Smooth muscle cell (in vitro differentiated cells): ENCODE data around the gene SLAIN1. TPM values are rescaled to one million over a fixed set of nuclear protein-coding genes. Genes with fewer than 3 reads are reported as not detected.

Experiments
- DNase-seq: peaks from one replicate; lab custom pipeline; 2025; ENCODE audit not compliant: unreplicated experiment; lab: John Stamatoyannopoulos, UW
- H2AFZ ChIP-seq: fragments of 200-600 bp; sonication (generic); 2 replicates; pipeline ENCODE4 v1.6.0; 2016; ENCODE audit warnings: antibody characterized with exemption, low read depth, mild to moderate bottlenecking
- H3F3A ChIP-seq: fragments of 200-600 bp; sonication (generic); 2 replicates; pipeline ENCODE4 v1.6.0; 2017; ENCODE audit warnings: antibody characterized with exemption, low read depth
- H3K27ac ChIP-seq: fragments of 200-600 bp; sonication (generic); 2 replicates; pipeline ENCODE4 v1.5.1; 2016; ENCODE audit warnings: low read depth, mild to moderate bottlenecking
- H3K27me3 ChIP-seq: fragments of 200-600 bp; sonication (generic); 2 replicates; pipeline ENCODE4 v1.6.1; 2016; ENCODE audit warnings: low read depth, mild to moderate bottlenecking
- H3K36me3 ChIP-seq: fragments of 200-600 bp; sonication (generic); 2 replicates; pipeline ENCODE4 v1.5.1; 2016; ENCODE audit warnings: low read depth
- H3K4me1 ChIP-seq: fragments of 200-600 bp; sonication (generic); 2 replicates; pipeline ENCODE4 v1.5.1; 2016; ENCODE audit warnings: low read depth
- H3K4me2 ChIP-seq: fragments of 200-600 bp; sonication (generic); 2 replicates; pipeline ENCODE4 v1.6.0; 2016; ENCODE audit warnings: mild to moderate bottlenecking
- H3K4me3 ChIP-seq: fragments of 200-600 bp; sonication (generic); 2 replicates; pipeline ENCODE4 v1.5.1; 2016; ENCODE audit warnings: mild to moderate bottlenecking
- H3K79me2 ChIP-seq: fragments of 200-600 bp; sonication (generic); 2 replicates; pipeline ENCODE4 v1.6.0; 2016; ENCODE audit warnings: low read depth, mild to moderate bottlenecking
- H3K9ac ChIP-seq: fragments of 200-600 bp; sonication (generic); 2 replicates; pipeline ENCODE4 v1.6.0; 2016; ENCODE audit warnings: low read depth
- H3K9me3 ChIP-seq: fragments of 200-600 bp; sonication (generic); replicated peaks from 2 replicates; pipeline ENCODE4 v1.5.1; 2016; ENCODE audit warnings: low read depth
- H4K20me1 ChIP-seq: fragments of 200-600 bp; sonication (generic); 2 replicates; pipeline ENCODE4 v1.6.0; 2016; ENCODE audit warnings: low read depth
- microRNA-seq: library from miRNA; unstranded; fragments of <30 nt; microRNA quantifications from one replicate; pipeline ENCODE4, GENCODE V29; 2016; ENCODE audit warnings: borderline number of aligned reads
- polyA plus RNA-seq: library from polyadenylated mRNA; unstranded; fragments of >200 nt; fragmentation: Nextera tagmentation; extraction: Ambion mirVana; gene quantifications from 2 replicates; pipeline ENCODE4 v1.2.1, GENCODE V29; 2016
- small RNA-seq: library from RNA; depleted of rRNA; stranded (forward); fragments of <200 nt; gene quantifications from one replicate; pipeline ENCODE3, GENCODE V24; 2014
- total RNA-seq: library from RNA; depleted of rRNA; stranded (reverse); fragments of >200 nt; gene quantifications from 2 replicates; pipeline ENCODE4 v1.2.3, GENCODE V29; 2014
- TF ChIP-seq, protein P1 (sequence below): fragments of 200-600 bp; sonication (generic); IDR thresholded peaks from 2 replicates; pipeline ENCODE4 v1.5.1; 2017; ENCODE audit warnings: borderline replicate concordance, mild to moderate bottlenecking, antibody characterized with exemption; ENCODE audit not compliant: insufficient read depth, poor library complexity, severe bottlenecking

Gene SLAIN1
- total and polyA plus RNA-seq, 2 experiments from 2014 or later = 0.18 TPM; not detected in 1

DNA sequence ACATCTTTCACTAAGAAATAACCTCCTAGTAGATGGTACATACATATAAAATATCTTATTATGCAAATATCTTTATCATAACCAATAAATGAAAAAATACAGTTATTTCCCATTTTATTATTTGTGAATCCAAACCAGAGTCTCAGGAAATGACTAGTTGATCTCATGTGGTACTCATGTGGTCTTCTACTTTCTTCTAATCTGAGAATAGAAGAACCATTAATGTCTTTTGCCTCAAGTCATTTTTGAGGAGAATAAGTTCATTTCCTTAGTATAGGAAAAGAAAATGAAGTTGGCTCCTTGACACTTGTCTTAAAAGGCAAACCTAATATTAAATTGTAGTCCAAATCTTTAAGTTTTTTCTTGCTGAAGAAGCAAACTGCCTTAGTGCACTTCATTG lies 114.5 kb downstream of the SLAIN1 start:
- Histone ChIP-seq H3K27me3 (no peaks in the 10 kb centered on the region), H3F3A (no peaks in the 10 kb centered on the region), H3K4me1 (no peaks in the 10 kb centered on the region), H3K4me3 (no peak overlapping the region), H3K36me3 (no peaks in the 10 kb centered on the region), H3K27ac (no peak overlapping the region), H3K4me2 (no peak overlapping the region), H3K9ac (no peak overlapping the region), H2AFZ (no peak overlapping the region), H3K79me2 (no peaks in the 10 kb centered on the region), H4K20me1 (no peaks in the 10 kb centered on the region), H3K9me3 (no peaks in the 10 kb centered on the region)
- DNase-seq = no peak
- TF ChIP-seq, protein P1, sequence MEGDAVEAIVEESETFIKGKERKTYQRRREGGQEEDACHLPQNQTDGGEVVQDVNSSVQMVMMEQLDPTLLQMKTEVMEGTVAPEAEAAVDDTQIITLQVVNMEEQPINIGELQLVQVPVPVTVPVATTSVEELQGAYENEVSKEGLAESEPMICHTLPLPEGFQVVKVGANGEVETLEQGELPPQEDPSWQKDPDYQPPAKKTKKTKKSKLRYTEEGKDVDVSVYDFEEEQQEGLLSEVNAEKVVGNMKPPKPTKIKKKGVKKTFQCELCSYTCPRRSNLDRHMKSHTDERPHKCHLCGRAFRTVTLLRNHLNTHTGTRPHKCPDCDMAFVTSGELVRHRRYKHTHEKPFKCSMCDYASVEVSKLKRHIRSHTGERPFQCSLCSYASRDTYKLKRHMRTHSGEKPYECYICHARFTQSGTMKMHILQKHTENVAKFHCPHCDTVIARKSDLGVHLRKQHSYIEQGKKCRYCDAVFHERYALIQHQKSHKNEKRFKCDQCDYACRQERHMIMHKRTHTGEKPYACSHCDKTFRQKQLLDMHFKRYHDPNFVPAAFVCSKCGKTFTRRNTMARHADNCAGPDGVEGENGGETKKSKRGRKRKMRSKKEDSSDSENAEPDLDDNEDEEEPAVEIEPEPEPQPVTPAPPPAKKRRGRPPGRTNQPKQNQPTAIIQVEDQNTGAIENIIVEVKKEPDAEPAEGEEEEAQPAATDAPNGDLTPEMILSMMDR = no peak

Small RNA genes lying within 50 kb of the gene (microRNA-seq; reads per million reads assigned to microRNA genes)
- not detected for gene MIR3665

Small RNA genes lying within 50 kb of the gene (small RNA-seq; reads per million reads assigned to genes)
- gene MIR3665 (not detected), gene SPTLC1P5 (not detected)

Other genes with a start within 250 kb of the SLAIN1 start
- 4.3 TPM in 2 replicates for gene SCEL, start 162.0 kb upstream of the SLAIN1 start, total RNA-seq
- 0.54 and 0.55 TPM in 2 replicates for gene SCEL, start 162.0 kb upstream of the SLAIN1 start, polyA plus RNA-seq
- gene EDNRB, start 221.1 kb downstream of the SLAIN1 start, total RNA-seq = 2.9 and 4.3 TPM in 2 replicates
- gene EDNRB, start 221.1 kb downstream of the SLAIN1 start, polyA plus RNA-seq = 1.1 and 4.5 TPM in 2 replicates